HEK293T (cell line): ENCODE results near the gene BEGAIN.

Source experiments
- CTCF ChIA-PET: fragments of 350-600 bp; formaldehyde crosslinking; extraction: SDS; loops from one replicate; lab custom pipeline; 2021; ENCODE audit warnings: antibody characterized with exemption, inconsistent platforms; lab: Yijun Ruan, JAX
- POLR2A ChIA-PET: fragments of 350-600 bp; formaldehyde crosslinking; extraction: SDS; loops from one replicate; lab custom pipeline; 2020; ENCODE audit warnings: antibody characterized with exemption, inconsistent platforms; lab: Yijun Ruan, JAX
- DNase-seq: peaks from one replicate; pipeline ENCODE4 v3.0.0; 2012; ENCODE audit warnings: mixed read lengths; ENCODE audit errors: extremely low spot score
- ARNT ChIP-seq: fragments of 450-650 bp; IDR thresholded peaks from 2 replicates; pipeline ENCODE4 v1.6.1; 2017; ENCODE audit warnings: mild to moderate bottlenecking
- BHLHE40 ChIP-seq: fragments of 450-650 bp; IDR thresholded peaks from 2 replicates; pipeline ENCODE4 v1.6.1; 2016; ENCODE audit warnings: mild to moderate bottlenecking, moderate library complexity, borderline replicate concordance
- CTBP1 ChIP-seq: fragments of 450-650 bp; IDR thresholded peaks from 2 replicates; pipeline ENCODE4 v1.6.1; 2016; ENCODE audit warnings: borderline replicate concordance
- ELF4 ChIP-seq: fragments of 450-650 bp; IDR thresholded peaks from 2 replicates; pipeline ENCODE4 v1.6.1; 2017; ENCODE audit warnings: antibody characterized with exemption
- FOXA1 ChIP-seq: fragments of 450-650 bp; IDR thresholded peaks from 2 replicates; pipeline ENCODE4 v1.6.1; 2016; ENCODE audit warnings: mild to moderate bottlenecking
- FOXK2 ChIP-seq: fragments of 450-650 bp; IDR thresholded peaks from 2 replicates; pipeline ENCODE4 v1.6.1; 2016; ENCODE audit warnings: mild to moderate bottlenecking
- FOXM1 ChIP-seq: fragments of 450-650 bp; IDR thresholded peaks from 2 replicates; pipeline ENCODE4 v1.6.1; 2017; ENCODE audit warnings: mild to moderate bottlenecking, borderline replicate concordance
- HDGF ChIP-seq: fragments of 450-650 bp; IDR thresholded peaks from 2 replicates; pipeline ENCODE4 v1.6.1; 2017; ENCODE audit warnings: antibody characterized with exemption, borderline replicate concordance
- L3MBTL2 ChIP-seq: fragments of 450-650 bp; conservative IDR thresholded peaks from 2 replicates; pipeline ENCODE4 v1.6.1; 2016; ENCODE audit warnings: mild to moderate bottlenecking
- LEF1 ChIP-seq: fragments of 450-650 bp; IDR thresholded peaks from 2 replicates; pipeline ENCODE4 v1.6.1; 2017; ENCODE audit warnings: mild to moderate bottlenecking, borderline replicate concordance
- NFRKB ChIP-seq: fragments of 450-650 bp; IDR thresholded peaks from 2 replicates; pipeline ENCODE4 v1.6.1; 2016; ENCODE audit warnings: mild to moderate bottlenecking, moderate library complexity
- SP1 ChIP-seq: fragments of 450-650 bp; IDR thresholded peaks from 2 replicates; pipeline ENCODE4 v1.6.1; 2017
- SUZ12 ChIP-seq: fragments of 450-650 bp; IDR thresholded peaks from 2 replicates; pipeline ENCODE4 v1.6.1; 2016; ENCODE audit warnings: mild to moderate bottlenecking
- TARDBP ChIP-seq: fragments of 450-650 bp; IDR thresholded peaks from 2 replicates; pipeline ENCODE4 v1.6.1; 2016
- ZNF384 ChIP-seq: fragments of 450-650 bp; IDR thresholded peaks from 2 replicates; pipeline ENCODE4 v1.6.1; 2016
- TF ChIP-seq, protein P1 (sequence below): fragments of 450-650 bp; IDR thresholded peaks from 2 replicates; pipeline ENCODE4 v1.6.1; 2016

BEGAIN gene

DNA sequence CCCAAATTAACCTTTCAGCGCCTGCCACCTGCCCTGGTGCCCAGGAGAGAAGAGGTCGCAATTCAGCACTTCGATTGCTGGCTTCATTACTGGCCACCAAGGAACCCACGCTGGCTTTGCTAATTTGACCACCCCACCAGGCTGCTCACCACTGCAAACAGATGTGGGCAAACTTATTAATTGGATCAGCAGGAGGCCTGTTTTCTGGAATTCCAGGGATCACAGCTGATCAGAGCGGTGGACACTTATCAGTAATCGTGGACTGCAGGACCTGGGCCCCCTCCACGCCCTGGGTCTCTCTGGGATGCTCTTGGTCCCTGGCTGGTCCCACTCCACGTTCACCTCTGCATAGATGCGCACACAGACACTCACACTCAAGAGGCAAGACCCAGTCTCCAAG, 27.8 kb downstream of the BEGAIN start:
- TF ChIP-seq, protein P1, sequence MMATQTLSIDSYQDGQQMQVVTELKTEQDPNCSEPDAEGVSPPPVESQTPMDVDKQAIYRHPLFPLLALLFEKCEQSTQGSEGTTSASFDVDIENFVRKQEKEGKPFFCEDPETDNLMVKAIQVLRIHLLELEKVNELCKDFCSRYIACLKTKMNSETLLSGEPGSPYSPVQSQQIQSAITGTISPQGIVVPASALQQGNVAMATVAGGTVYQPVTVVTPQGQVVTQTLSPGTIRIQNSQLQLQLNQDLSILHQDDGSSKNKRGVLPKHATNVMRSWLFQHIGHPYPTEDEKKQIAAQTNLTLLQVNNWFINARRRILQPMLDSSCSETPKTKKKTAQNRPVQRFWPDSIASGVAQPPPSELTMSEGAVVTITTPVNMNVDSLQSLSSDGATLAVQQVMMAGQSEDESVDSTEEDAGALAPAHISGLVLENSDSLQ, result no peak
- no peak for TF ChIP-seq CTBP1
- no peak for TF ChIP-seq BHLHE40
- no peak for TF ChIP-seq ELF4
- TF ChIP-seq SP1, result no peak
- no peak for TF ChIP-seq FOXA1
- TF ChIP-seq LEF1, result no peak
- TF ChIP-seq NFRKB, result no peak
- POLR2A ChIA-PET, result no interaction called here

DNA sequence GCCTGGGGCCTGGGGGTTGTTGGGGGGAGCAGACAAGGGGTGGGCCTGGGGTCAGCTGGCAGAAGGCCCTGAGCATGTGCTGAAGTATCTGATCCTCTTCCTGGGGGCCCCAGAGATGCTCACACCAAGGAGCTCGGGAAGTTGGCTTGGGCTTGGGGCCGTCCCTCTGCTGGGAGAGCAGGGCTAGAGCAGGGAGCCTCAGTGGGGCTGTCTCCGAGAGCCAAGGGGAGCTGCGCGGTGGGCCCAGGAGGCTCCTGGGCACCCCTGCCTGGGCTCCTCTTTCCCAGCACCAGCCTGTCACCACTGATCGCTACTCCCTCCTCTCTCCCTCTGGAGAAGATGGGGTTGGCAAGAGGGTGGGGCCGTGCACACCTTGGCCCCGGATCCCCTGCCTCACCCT, 28.3 kb downstream of the BEGAIN start:
- TF ChIP-seq FOXA1 (no peak), L3MBTL2 (no peak), ARNT (no peak), ZNF384 (no peak), SUZ12 (no peak), CTBP1 (no peak), FOXK2 (no peak), HDGF (no peak), BHLHE40 (no peak), NFRKB (no peak), TARDBP (no peak)
- ChIA-PET CTCF (interaction anchor here (0.8 to 2.4 kb wide), 2 partner anchors 119 to 174 kb away, joined by 3 to 5 read pairs; no protein-coding TSS in a partner anchor), POLR2A (no interaction called here)
- DNase-seq, result no peak

More for the DNA sequence above, 27.8 kb downstream of the BEGAIN start:
- CTCF ChIA-PET, result interaction anchor here (0.8 to 2.4 kb wide), 2 partner anchors 120 to 174 kb away, joined by 3 to 5 read pairs; no protein-coding TSS in a partner anchor
- no peak for DNase-seq

DNA sequence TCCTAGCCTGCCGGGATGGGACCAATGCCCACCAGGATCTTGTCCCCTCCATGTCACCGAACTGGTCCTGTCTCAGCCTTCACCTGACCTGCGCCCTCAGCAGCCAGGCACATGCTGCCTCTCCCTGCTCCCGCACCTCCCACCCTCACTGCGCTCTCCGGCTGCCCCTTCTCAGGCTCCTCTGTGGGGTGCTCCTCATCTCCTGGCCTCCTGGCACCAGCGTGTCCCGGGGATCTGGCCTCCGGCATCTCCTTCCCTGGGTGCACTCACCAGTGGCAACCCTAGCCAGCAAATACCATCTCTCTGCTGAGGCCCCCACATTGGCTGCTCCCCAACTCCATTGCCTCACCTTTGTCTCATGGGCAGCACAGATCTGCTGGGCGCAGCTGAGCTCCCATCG, 29.0 kb downstream of the BEGAIN start:
- POLR2A ChIA-PET, result no interaction called here
- no peak for DNase-seq
- TF ChIP-seq, protein P1, result no peak
- TF ChIP-seq TARDBP, result no peak
- no peak for TF ChIP-seq CTBP1
- no peak for TF ChIP-seq HDGF
- TF ChIP-seq FOXM1, result no peak
- no peak for TF ChIP-seq ZNF384
- no peak for TF ChIP-seq SP1
- no peak for TF ChIP-seq BHLHE40
- no peak for TF ChIP-seq ARNT
- TF ChIP-seq FOXK2, result no peak
- no peak for TF ChIP-seq LEF1
- TF ChIP-seq NFRKB, result no peak
- no peak for TF ChIP-seq L3MBTL2
- CTCF ChIA-PET, result interaction anchor here (2.4 kb wide), 1 partner anchor 173 kb away, joined by 5 read pairs; no protein-coding TSS in a partner anchor

DNA sequence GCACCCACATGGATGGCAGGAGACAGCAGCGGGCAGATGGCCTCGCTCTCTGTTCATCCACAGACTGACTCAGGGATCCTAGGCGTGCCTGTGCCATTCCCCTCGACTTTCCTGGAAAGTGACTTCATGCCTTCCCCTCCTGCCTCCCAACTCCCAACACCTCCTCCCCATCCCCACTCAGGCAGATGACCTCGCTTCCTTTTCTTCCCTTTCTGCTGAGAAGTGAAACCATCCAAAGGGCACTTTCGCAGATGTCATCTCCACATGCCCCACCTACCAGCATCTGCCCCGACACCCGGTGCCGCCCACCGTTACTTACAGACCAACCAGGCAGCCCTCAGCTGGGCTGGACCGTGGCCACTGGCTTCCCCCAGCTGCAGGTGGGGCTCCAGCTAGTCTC, 29.6 kb downstream of the BEGAIN start:
- DNase-seq, result no peak
- TF ChIP-seq SUZ12 (no peak), ZNF384 (no peak), FOXK2 (no peak)
- TF ChIP-seq, protein P1, result no peak
- CTCF ChIA-PET, result no interaction called here
- POLR2A ChIA-PET, result no interaction called here

DNA sequence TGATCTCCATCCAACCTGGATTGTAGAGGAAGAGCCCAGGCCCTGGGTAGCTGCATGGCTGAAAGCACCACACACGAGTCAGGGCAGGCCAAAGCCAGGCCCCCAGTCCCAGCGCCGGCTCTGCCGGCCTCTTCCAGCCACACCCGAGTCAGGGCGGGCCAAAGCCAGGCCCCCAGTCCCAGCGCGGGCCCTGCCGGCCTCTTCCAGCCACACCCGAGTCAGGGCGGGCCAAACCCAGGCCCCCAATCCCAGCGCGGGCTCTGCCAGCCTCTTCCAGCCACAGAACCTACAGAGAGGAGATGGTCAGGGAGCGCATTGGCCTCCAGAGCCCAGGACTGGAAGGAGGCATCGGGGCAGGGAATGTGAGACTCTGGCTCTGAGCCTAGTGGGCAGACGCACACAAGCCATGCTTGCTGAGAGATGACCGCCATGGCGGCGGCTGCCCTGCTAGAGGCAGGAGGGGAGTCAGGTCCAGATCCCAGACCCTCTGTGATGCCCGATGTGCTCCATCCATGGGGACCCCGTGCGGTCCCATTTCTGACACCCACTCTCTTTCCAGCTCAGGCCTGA, 30.2 kb downstream of the BEGAIN start:
- ChIA-PET CTCF (no interaction called here), POLR2A (no interaction called here)
- TF ChIP-seq SUZ12 (no peak), LEF1 (no peak), FOXA1 (no peak), ARNT (no peak), BHLHE40 (no peak), CTBP1 (no peak), ZNF384 (no peak)
- TF ChIP-seq, protein P1, result no peak
- no peak for DNase-seq

DNA sequence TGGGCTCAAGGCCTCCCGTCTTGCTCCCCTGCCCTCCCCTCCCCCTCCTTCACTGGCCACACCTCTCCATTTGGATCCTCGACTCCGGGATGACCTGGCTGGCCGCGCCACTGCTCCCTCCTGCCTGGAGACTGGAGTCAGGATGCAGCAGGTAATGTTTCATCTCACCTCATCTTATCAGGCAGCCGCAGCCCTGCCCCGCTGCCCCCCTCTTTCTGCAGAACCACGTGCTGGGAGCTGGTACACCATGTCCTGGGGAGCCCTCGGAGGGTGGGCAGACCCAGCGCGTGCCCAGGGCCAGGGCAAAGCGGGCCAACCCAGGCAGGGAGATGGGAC, 31.1 kb downstream of the BEGAIN start:
- no peak for DNase-seq
- TF ChIP-seq BHLHE40 (no peak), ZNF384 (no peak), FOXK2 (no peak), SP1 (no peak), CTBP1 (no peak), LEF1 (no peak), SUZ12 (no peak), ARNT (no peak), L3MBTL2 (no peak), NFRKB (no peak)
- ChIA-PET POLR2A (no interaction called here), CTCF (interaction anchor here (0.9 kb wide), 1 partner anchor 171 kb away, joined by 4 read pairs; no protein-coding TSS in a partner anchor)
